HepG2 (cell line): ENCODE data around the gene MYO1G. TPM values are rescaled to one million over a fixed set of nuclear protein-coding genes. Genes with fewer than 3 reads are reported as not detected.

Source experiments
- ATAC-seq: fragments of 200-7000 bp; cut with Tn5 transposase; 3 replicates; pipeline ENCODE4 v1.9.1; 2020; ENCODE audit warnings: mild to moderate bottlenecking, moderate library complexity
- BruUV-seq: library from RNA; stranded (reverse); fragments of 400-500 nt; replicated peaks from 2 replicates; lab custom pipeline; 2021; lab: Mats Ljungman, UMichigan
- CTCF ChIA-PET: fragments of 300-600 bp; formaldehyde crosslinking; extraction: SDS; loops from one replicate; lab custom pipeline; 2021; ENCODE audit warnings: low total read pairs, inconsistent platforms, low intra/inter-chr PET ratio; lab: Yijun Ruan, JAX
- POLR2A ChIA-PET: fragments of 350-600 bp; sonication (Branson Sonifier 250); formaldehyde crosslinking; loops from one replicate; lab custom pipeline; 2020; ENCODE audit warnings: antibody characterized with exemption, inconsistent platforms; lab: Yijun Ruan, JAX
- DNase-seq: peaks from one replicate; pipeline ENCODE4 v3.0.0-alpha.2; 2015; ENCODE audit warnings: low spot score
- FAIRE-seq: peaks from 3 replicates; lab custom pipeline; 2011; peaks lifted over from hg19 to GRCh38; lab: Jason Lieb, UNC
- H2AFZ ChIP-seq: one replicate; pipeline ENCODE4 v1.6.1; 2011; ENCODE audit warnings: low read length, inconsistent platforms
- H3K27ac ChIP-seq: fragments of 300-600 bp; 3 replicates; pipeline ENCODE4 v1.8.0; 2011; ENCODE audit warnings: mixed run types, mild to moderate bottlenecking, mixed read lengths, low read length, inconsistent platforms; ENCODE audit not compliant: insufficient read depth; ENCODE audit errors: extremely low read length
- H3K27me3 ChIP-seq, 2 experiments: fragments of 200-600 bp in 1 of 2; 2 replicates in 1 of 2; 3 replicates in 1 of 2; pipeline versions ENCODE4 v1.6.0 to v1.8.0; 2011; ENCODE audit warnings: low read length in 2 of 2, mild to moderate bottlenecking in 2 of 2, moderate library complexity in 2 of 2, inconsistent platforms in 1 of 2; ENCODE audit not compliant: insufficient read depth in 2 of 2, control insufficient read depth in 1 of 2
- H3K36me3 ChIP-seq, 2 experiments: fragments of 200-600 bp in 1 of 2; replicated peaks in 1 of 2; 2 replicates in 1 of 2; 3 replicates in 1 of 2; pipeline versions ENCODE4 v1.5.1 to v1.8.0; 2011; ENCODE audit warnings: low read length in 2 of 2, inconsistent platforms in 1 of 2; ENCODE audit not compliant: insufficient read depth in 2 of 2, control insufficient read depth in 1 of 2
- H3K4me1 ChIP-seq: 2 replicates; pipeline ENCODE4 v1.5.1; 2012; ENCODE audit warnings: low read length, inconsistent platforms; ENCODE audit not compliant: insufficient read depth
- H3K4me2 ChIP-seq: 2 replicates; pipeline ENCODE4 v1.6.0; 2011; ENCODE audit warnings: low read depth, low read length, inconsistent platforms
- H3K4me3 ChIP-seq, 3 experiments: fragments of 200-600 bp in 1 of 3; sonication (generic), shearing (Covaris generic) in 1 of 3; replicated peaks in 1 of 3; 2 replicates each; pipeline ENCODE4 v1.5.1; 2011 to 2016; ENCODE audit warnings: low read length in 3 of 3, inconsistent platforms in 2 of 3, low read depth in 2 of 3, mild to moderate bottlenecking in 2 of 3, control low read depth in 1 of 3, mixed read lengths in 1 of 3; ENCODE audit not compliant: insufficient read depth in 1 of 3
- H3K79me2 ChIP-seq: one replicate; pipeline ENCODE4 v1.6.1; 2011; ENCODE audit warnings: low read length, inconsistent platforms; ENCODE audit not compliant: insufficient read depth
- H3K9ac ChIP-seq: 2 replicates; pipeline ENCODE4 v1.6.0; 2011; ENCODE audit warnings: mild to moderate bottlenecking, low read depth, low read length, inconsistent platforms; ENCODE audit not compliant: insufficient read depth
- H3K9me3 ChIP-seq: 2 replicates; pipeline ENCODE4 v1.5.1; 2012; ENCODE audit warnings: mild to moderate bottlenecking, low read length
- H4K20me1 ChIP-seq: 2 replicates; pipeline ENCODE4 v1.6.0; 2011; ENCODE audit warnings: inconsistent platforms, mild to moderate bottlenecking, low read length, moderate library complexity; ENCODE audit not compliant: insufficient read depth
- HIC2 ChIP-seq: sonication (generic); formaldehyde crosslinking; IDR thresholded peaks from 2 replicates; pipeline ENCODE4 v1.9.0; 2022; ENCODE audit warnings: low read depth, missing genetic modification reagents
- MTF1 ChIP-seq: sonication (generic); formaldehyde crosslinking; IDR thresholded peaks from 2 replicates; pipeline ENCODE4 v1.5.0; 2020; ENCODE audit warnings: missing genetic modification reagents
- MXD1 ChIP-seq: sonication (generic); formaldehyde crosslinking; IDR thresholded peaks from 2 replicates; pipeline ENCODE4 v1.4.0; 2020; ENCODE audit warnings: mild to moderate bottlenecking, missing genetic modification reagents
- NRL ChIP-seq: sonication (generic); formaldehyde crosslinking; IDR thresholded peaks from 2 replicates; pipeline ENCODE4 v1.5.0; 2020; ENCODE audit warnings: missing genetic modification reagents, mild to moderate bottlenecking, moderate library complexity, borderline replicate concordance
- PHF21A ChIP-seq: sonication (generic); formaldehyde crosslinking; IDR thresholded peaks from 2 replicates; pipeline ENCODE4 v1.5.0; 2020; ENCODE audit warnings: mild to moderate bottlenecking, missing genetic modification reagents
- PRDM4 ChIP-seq: sonication (generic); formaldehyde crosslinking; IDR thresholded peaks from 2 replicates; pipeline ENCODE4 v1.9.0; 2021; ENCODE audit warnings: missing genetic modification reagents, borderline replicate concordance
- RARG ChIP-seq: sonication (generic); formaldehyde crosslinking; IDR thresholded peaks from 2 replicates; pipeline ENCODE4 v1.4.0; 2020; ENCODE audit warnings: low read depth, mild to moderate bottlenecking, missing genetic modification reagents
- ZNF205 ChIP-seq: IDR thresholded peaks from 2 replicates; pipeline ENCODE4 v1.6.1; 2018; ENCODE audit warnings: missing biosample characterization, missing genetic modification reagents
- ZNF646 ChIP-seq: sonication (generic); formaldehyde crosslinking; IDR thresholded peaks from 2 replicates; pipeline ENCODE4 v1.9.0; 2021; ENCODE audit warnings: mild to moderate bottlenecking, missing genetic modification reagents
- ZNF773 ChIP-seq: sonication (generic); formaldehyde crosslinking; IDR thresholded peaks from 2 replicates; pipeline ENCODE4 v1.4.0; 2020; ENCODE audit warnings: missing genetic modification reagents, borderline replicate concordance
- ZSCAN25 ChIP-seq: sonication (generic); formaldehyde crosslinking; IDR thresholded peaks from 2 replicates; pipeline ENCODE4 v1.8.0; 2022; ENCODE audit warnings: mild to moderate bottlenecking, missing genetic modification reagents
- WGBS: methylation state at CpG from one replicate; pipeline ENCODE4 v1.1.6; 2017; ENCODE audit warnings: low lambda C conversion rate; 5-methylcytosine and 5-hydroxymethylcytosine counted together
- in situ Hi-C: cut with HindIII; loops from 2 replicates; pipeline ENCODE4 v1.10.0; 2017; ENCODE audit warnings: low pct_unique_long_range_greater_than_20kb; ENCODE audit not compliant: extremely low pct_ligation_motif_present
- intact Hi-C: fragments of 100-400 bp; cut with micrococcal nuclease; formaldehyde crosslinking; loops from one replicate; pipeline ENCODE4 v1.10.0; 2022; ENCODE audit not compliant: unreplicated experiment
- polyA plus RNA-seq, 8 experiments: library from polyadenylated mRNA; depleted of rRNA in 3 of 8; stranded (reverse) in 7 of 8; unstranded in 1 of 8; fragments of >200 nt; fragmentation: Illumina TruSeq in 4 of 8; extraction: Trizol in 4 of 8; gene quantifications; 2 replicates each; pipeline versions ENCODE4 v1.2.1 to v1.2.3, GENCODE V29; 2011 to 2016; ENCODE audit warnings: low read depth in 4 of 8, missing spikeins in 1 of 8, mixed read lengths in 1 of 8; ENCODE audit not compliant: insufficient read depth in 1 of 8
- total RNA-seq, 5 experiments: library from RNA; depleted of rRNA; stranded (reverse); fragments of >200 nt; fragmentation: Illumina TruSeq; extraction: Trizol; gene quantifications; 2 replicates each; pipeline ENCODE4 v1.2.3, GENCODE V29; 2016; ENCODE audit warnings: low read depth in 1 of 5

The MYO1G gene
- total and polyA plus RNA-seq, 2 of the 13 experiments (the other 11 are each of a cell fraction or from before 2014, with no cell fraction given), result 0.29 to 1.1 TPM

- no peak for TF ChIP-seq MXD1
Observed at GRCh38 chr7:44982535-44982923, 3.7 kb upstream of the MYO1G start (continued).

GRCh38 chr7:44981035-44981706 lies 2.4 kb upstream of the MYO1G start:
- no peak overlapping the region for H3K27ac ChIP-seq
- FAIRE-seq (no peak), ATAC-seq (no peak), DNase-seq (no peak)
- no peak overlapping the region for H3K4me2 ChIP-seq
- no TSS peak for BruUV-seq
- in situ Hi-C loops, result no loop called here
- intact Hi-C loops, result no loop called here
- no peak overlapping the region for H3K9ac ChIP-seq
- no peaks in the 10 kb centered on the region for H4K20me1 ChIP-seq
- no peak overlapping the region for H3K4me3 ChIP-seq
- 50% methylated on average over 6 of the region's 7 CpGs for WGBS
- ChIA-PET CTCF (no interaction called here), POLR2A (no interaction called here)
- no peaks in the 10 kb centered on the region for H3K79me2 ChIP-seq
- H3K4me1 ChIP-seq, result peaks cover 22% of the 10 kb centered on the region
- H3K36me3 ChIP-seq, result no peaks in the 10 kb centered on the region
- H3K9me3 ChIP-seq, result no peaks in the 10 kb centered on the region
- no peak overlapping the region for H2AFZ ChIP-seq
- H3K27me3 ChIP-seq, result peaks cover 0 to 4% of the 10 kb centered on the region in 2 experiments; a peak in 2 of 5 replicates
- TF ChIP-seq MTF1 (CRISPR knock-in tag) (no peak), RARG (CRISPR knock-in tag) (no peak), ZNF646 (CRISPR knock-in tag) (no peak), ZSCAN25 (CRISPR knock-in tag) (no peak), ZNF205 (CRISPR knock-in tag) (no peak), NRL (CRISPR knock-in tag) (no peak), ZNF773 (CRISPR knock-in tag) (no peak), HIC2 (CRISPR knock-in tag) (no peak), PRDM4 (no peak), PHF21A (CRISPR knock-in tag) (no peak)
